ENCODE data around the gene PKLR.

PKLR gene

DNA sequence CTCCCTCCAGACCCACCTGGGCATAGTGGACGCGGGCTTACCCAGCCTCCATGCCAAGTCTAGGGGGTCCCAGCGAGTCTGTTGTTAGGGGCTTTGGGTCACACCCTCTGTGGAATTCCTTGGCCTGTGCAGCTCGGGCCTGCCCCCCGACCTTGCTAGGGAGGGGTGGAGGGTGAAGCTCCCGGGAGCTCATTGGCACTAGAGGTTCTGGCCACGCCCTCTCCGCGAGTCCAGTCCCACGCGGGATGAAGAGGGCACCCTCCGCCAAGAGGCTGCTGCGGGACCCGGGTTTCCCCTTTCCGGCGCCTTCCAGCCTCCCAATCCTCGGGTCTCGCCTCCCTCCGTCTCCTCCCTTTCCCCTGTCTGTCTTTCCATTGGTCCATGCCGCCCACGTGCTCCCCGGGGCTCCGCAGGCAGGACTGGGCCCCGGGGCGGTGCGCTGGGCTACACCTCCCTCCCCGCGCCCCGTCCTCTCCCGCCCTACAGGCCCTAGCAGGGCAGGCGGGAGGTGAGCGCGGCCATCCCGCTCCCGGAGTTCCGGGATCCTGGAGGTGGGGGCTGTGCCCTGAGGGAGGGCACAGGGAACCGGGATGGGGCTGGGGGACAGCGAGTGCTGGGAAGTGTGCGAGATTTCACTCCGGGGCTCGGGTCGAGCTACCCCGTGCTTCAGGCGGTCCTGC lies 22.9 kb upstream of the PKLR start:
- peak overlapping the region; percentile 86 for H3K4me3 ChIP-seq (ENCODE audit: low read length)
- peaks cover 29% of the 10 kb centered on the region for H3K4me1 ChIP-seq (ENCODE audit: control insufficient read depth, insufficient read depth, low read length)
- H3K9me3 ChIP-seq (ENCODE audit: control insufficient read depth, low read length), result no peaks in the 10 kb centered on the region
- H3K9ac ChIP-seq (ENCODE audit: low read length), result peak overlapping the region; percentile 82
- peaks cover 7% of the 10 kb centered on the region for H3K36me3 ChIP-seq (ENCODE audit: control insufficient read depth, insufficient read depth, low read length)
- H3K27me3 ChIP-seq (ENCODE audit: control insufficient read depth, insufficient read depth, low read length), result no peaks in the 10 kb centered on the region

DNA sequence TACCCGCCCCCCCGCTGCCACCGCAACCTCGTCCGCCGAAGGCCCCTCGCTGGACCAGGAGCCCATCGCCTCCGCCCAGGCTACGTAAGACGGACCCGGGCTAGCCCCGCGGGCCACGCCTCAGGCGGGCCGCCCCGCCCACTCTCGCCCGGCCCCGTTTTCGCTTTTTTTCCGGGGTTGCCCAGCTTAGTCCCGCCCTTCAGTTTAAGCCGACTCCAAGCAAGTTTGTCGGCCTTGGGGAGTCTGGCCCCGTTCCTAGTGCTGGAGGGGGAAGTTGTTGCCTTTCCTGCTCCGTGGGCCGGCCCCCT lies 22.4 kb upstream of the PKLR start:
- H3K4me1 ChIP-seq (ENCODE audit: control insufficient read depth, insufficient read depth, low read length), result peaks cover 29% of the 10 kb centered on the region

DNA sequence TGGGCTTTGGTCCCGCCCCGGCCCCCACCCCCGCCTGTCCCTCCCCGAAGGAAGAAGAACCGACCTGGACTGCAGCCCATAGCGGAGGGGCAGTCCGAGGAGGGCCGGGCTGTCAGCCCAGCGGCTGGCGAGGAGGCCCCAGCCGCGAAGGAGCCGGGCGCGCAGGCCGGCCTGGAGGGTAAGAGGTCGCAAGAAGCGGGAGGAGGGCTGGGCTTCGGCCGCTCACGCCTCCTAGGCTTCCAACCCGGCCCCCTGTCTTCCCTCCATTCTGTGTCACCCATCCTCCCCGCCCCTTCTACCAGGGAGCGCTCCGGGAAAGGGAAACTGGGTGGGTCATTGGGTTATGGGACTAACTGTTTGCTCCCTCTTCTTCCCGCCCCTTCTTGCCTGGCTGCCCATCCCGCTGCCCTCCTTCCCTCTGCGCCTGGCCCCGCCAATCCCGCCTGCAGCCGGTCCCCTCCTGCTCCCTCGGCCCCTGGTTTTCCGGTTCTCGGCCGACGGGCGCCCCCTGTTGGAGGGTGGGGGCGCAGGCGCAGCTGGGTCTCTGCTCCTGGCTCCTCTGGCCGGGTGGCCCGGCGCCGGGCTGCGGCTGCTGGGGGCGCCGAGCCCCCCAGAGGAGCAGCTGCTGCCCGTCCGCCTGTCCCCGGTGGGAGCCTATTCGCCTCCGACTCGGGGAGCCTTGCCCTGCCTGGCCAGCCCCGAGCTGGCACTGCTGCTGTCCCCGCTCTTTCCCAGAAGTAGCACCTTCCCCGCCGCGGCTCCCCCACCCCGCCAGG lies 21.9 kb upstream of the PKLR start:
- no peaks in the 10 kb centered on the region for H3K27me3 ChIP-seq (ENCODE audit: control insufficient read depth, insufficient read depth, low read length)
- H3K4me1 ChIP-seq (ENCODE audit: control insufficient read depth, insufficient read depth, low read length), result peaks cover 29% of the 10 kb centered on the region
- H3K36me3 ChIP-seq (ENCODE audit: control insufficient read depth, insufficient read depth, low read length), result peaks cover 10% of the 10 kb centered on the region
- H3K9me3 ChIP-seq (ENCODE audit: control insufficient read depth, low read length), result no peaks in the 10 kb centered on the region
- peak overlapping the region; percentile 86 for H3K4me3 ChIP-seq (ENCODE audit: low read length)
- H3K9ac ChIP-seq (ENCODE audit: low read length), result peak overlapping the region; percentile 82

More for the DNA sequence above, 22.4 kb upstream of the PKLR start:
- Histone ChIP-seq H3K9me3 (ENCODE audit: control insufficient read depth, low read length) (no peaks in the 10 kb centered on the region), H3K9ac (ENCODE audit: low read length) (peak overlapping the region; percentile 82), H3K36me3 (ENCODE audit: control insufficient read depth, insufficient read depth, low read length) (peaks cover 7% of the 10 kb centered on the region), H3K27me3 (ENCODE audit: control insufficient read depth, insufficient read depth, low read length) (no peaks in the 10 kb centered on the region), H3K4me3 (ENCODE audit: low read length) (peak overlapping the region; percentile 86)

- Histone ChIP-seq H3K27me3 (ENCODE audit: control insufficient read depth, insufficient read depth, low read length) (no peaks in the 10 kb centered on the region), H3K4me3 (ENCODE audit: low read length) (no peak overlapping the region), H3K9ac (ENCODE audit: low read length) (no peak overlapping the region), H3K4me1 (ENCODE audit: control insufficient read depth, insufficient read depth, low read length) (peaks cover 29% of the 10 kb centered on the region), H3K9me3 (ENCODE audit: control insufficient read depth, low read length) (no peaks in the 10 kb centered on the region), H3K36me3 (ENCODE audit: control insufficient read depth, insufficient read depth, low read length) (peaks cover 11% of the 10 kb centered on the region)
These were observed 21.3 kb upstream of the PKLR start for GRCh38 chr1:155322571-155322952.

- H3K4me1 ChIP-seq (ENCODE audit: control insufficient read depth, insufficient read depth, low read length), result peaks cover 29% of the 10 kb centered on the region
- no peak overlapping the region for H3K9ac ChIP-seq (ENCODE audit: low read length)
These were observed 20.6 kb upstream of the PKLR start for GRCh38 chr1:155321639-155322503.

DNA sequence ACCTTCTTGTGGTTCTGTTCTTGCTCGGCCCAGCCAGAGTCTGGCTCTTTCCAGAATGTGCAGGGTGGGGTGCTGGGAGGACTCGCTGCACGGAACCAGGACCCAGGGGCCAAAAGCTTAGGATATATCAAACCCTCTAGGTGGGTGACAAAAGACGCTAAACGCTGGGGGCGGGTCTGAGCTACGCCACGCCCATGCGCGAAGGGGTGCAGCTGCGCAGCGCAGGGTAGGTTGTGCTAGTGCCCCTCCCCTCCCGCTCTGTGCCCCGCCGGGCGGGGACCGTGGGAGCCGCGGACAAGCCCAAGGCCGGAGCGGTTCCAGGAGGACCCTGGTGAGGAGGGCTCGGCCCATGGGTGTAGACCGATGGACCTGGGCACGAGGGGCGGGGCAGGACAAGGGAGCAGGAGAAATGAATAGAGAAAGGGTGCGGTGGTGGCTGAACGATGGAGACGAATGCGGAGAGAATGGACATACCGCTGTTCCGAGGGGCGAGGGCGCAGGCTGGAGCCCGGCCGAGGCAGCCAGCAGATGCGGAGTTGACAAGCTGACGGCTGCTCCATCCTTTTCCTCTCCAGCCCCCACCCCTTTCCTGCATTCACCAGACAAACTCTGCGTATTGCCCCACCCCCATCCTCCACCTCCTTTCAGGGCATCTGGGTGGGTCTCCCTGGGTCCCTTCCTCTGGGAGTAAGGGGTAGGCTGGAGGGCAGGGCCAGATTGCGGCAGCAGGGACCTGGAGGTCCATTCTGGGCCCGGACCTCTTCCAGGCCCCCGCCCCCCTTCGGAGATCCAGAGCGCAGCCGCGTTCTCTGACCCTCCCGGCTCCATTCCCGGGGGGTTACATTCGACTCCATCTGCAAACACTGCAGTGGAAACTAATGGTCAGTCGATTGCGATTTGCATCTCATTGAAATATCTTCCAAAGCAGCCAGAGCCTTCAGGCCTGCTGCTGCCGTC lies 19.7 kb upstream of the PKLR start, which contains the start of gene RUSC1:
Gene RUSC1 (plus strand): TSS at position 234 of the 957 bp plus-strand sequence. CDS start 880 bp downstream, outside the sequence.
- peaks cover 6% of the 10 kb centered on the region for H3K36me3 ChIP-seq (ENCODE audit: control insufficient read depth, insufficient read depth, low read length)
- no peaks in the 10 kb centered on the region for H3K27me3 ChIP-seq (ENCODE audit: control insufficient read depth, insufficient read depth, low read length)
- no peak within 1 kb of the TSS for H3K4me3 ChIP-seq (ENCODE audit: low read length)
- H3K4me1 ChIP-seq (ENCODE audit: control insufficient read depth, insufficient read depth, low read length), result peaks cover 27% of the 10 kb centered on the region
- H3K9ac ChIP-seq (ENCODE audit: low read length), result peak within 1 kb of the TSS; percentile 53
- no peaks in the 10 kb centered on the region for H3K9me3 ChIP-seq (ENCODE audit: control insufficient read depth, low read length)

More at GRCh38 chr1:155321639-155322503, 20.6 kb upstream of the PKLR start:
- Histone ChIP-seq H3K36me3 (ENCODE audit: control insufficient read depth, insufficient read depth, low read length) (peaks cover 6% of the 10 kb centered on the region), H3K4me3 (ENCODE audit: low read length) (no peak overlapping the region), H3K9me3 (ENCODE audit: control insufficient read depth, low read length) (no peaks in the 10 kb centered on the region), H3K27me3 (ENCODE audit: control insufficient read depth, insufficient read depth, low read length) (no peaks in the 10 kb centered on the region)

GRCh38 chr1:155320252-155320651 lies 19.0 kb upstream of the PKLR start:
- peaks cover 6% of the 10 kb centered on the region for H3K36me3 ChIP-seq (ENCODE audit: control insufficient read depth, insufficient read depth, low read length)
- H3K9me3 ChIP-seq (ENCODE audit: control insufficient read depth, low read length), result no peaks in the 10 kb centered on the region
- H3K4me3 ChIP-seq (ENCODE audit: low read length), result no peak overlapping the region
- peak overlapping the region; percentile 53 for H3K9ac ChIP-seq (ENCODE audit: low read length)
- no peaks in the 10 kb centered on the region for H3K27me3 ChIP-seq (ENCODE audit: control insufficient read depth, insufficient read depth, low read length)
- peaks cover 21% of the 10 kb centered on the region for H3K4me1 ChIP-seq (ENCODE audit: control insufficient read depth, insufficient read depth, low read length)

DNA sequence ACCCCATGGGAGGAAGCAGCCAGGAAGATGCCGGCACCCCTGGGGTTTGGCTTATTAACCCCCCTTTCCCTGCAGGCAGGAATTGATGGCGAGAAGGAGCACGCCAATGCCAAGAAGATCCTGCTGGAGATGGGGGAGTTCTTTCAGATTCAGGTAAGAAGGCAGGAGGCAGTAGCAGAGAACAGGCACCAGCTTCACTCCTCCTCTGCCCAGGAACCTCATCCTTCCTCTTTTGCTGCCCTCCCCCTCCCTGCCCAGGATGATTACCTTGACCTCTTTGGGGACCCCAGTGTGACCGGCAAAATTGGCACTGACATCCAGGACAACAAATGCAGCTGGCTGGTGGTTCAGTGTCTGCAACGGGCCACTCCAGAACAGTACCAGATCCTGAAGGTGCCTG lies 18.3 kb upstream of the PKLR start:
- no peaks in the 10 kb centered on the region for H3K9me3 ChIP-seq (ENCODE audit: control insufficient read depth, low read length)
- peaks cover 21% of the 10 kb centered on the region for H3K4me1 ChIP-seq (ENCODE audit: control insufficient read depth, insufficient read depth, low read length)
- peaks cover 6% of the 10 kb centered on the region for H3K36me3 ChIP-seq (ENCODE audit: control insufficient read depth, insufficient read depth, low read length)
- H3K4me3 ChIP-seq (ENCODE audit: low read length), result no peak overlapping the region
- H3K9ac ChIP-seq (ENCODE audit: low read length), result no peak overlapping the region
- no peaks in the 10 kb centered on the region for H3K27me3 ChIP-seq (ENCODE audit: control insufficient read depth, insufficient read depth, low read length)

DNA sequence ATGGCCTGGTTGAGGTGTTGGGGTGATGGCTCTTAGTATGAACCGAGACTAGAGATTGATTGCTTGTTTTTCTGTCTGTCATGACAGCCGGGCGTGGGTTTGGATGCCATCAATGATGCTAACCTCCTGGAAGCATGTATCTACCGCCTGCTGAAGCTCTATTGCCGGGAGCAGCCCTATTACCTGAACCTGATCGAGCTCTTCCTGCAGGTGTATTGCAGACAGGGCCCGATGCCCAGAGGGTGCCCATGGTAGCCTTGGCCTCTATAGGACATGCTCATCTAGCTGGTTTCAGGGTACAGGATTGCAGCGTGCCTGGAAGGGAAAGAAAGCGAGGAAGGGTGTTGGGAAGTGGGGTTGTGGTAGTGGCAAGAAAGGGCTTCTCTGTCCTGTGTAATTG lies 16.8 kb upstream of the PKLR start:
- H3K4me3 ChIP-seq (ENCODE audit: low read length), result no peak overlapping the region
- H3K27me3 ChIP-seq (ENCODE audit: control insufficient read depth, insufficient read depth, low read length), result no peaks in the 10 kb centered on the region
- H3K9ac ChIP-seq (ENCODE audit: low read length), result no peak overlapping the region
- peaks cover 6% of the 10 kb centered on the region for H3K36me3 ChIP-seq (ENCODE audit: control insufficient read depth, insufficient read depth, low read length)
- no peaks in the 10 kb centered on the region for H3K9me3 ChIP-seq (ENCODE audit: control insufficient read depth, low read length)
- peaks cover 21% of the 10 kb centered on the region for H3K4me1 ChIP-seq (ENCODE audit: control insufficient read depth, insufficient read depth, low read length)

DNA sequence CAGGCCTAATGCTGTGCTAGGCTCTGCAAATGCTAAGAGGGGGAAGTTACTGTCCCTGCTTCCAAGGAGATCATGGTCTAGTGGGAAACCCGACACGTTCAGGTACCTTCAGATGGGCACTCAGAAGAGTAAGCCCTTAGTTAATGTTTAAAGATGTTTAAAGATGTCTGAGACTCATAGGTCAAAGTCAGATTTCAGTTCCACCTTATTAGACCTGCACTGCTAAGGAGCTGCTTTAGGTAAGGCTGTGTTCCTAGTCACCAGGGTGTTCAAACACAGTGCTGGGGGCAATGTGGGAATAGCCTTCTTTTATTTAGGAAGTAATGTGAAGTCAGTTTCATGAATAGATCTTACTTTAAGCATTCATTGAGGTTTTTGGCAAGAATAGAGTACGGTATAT lies 15.7 kb upstream of the PKLR start:
- Histone ChIP-seq H3K4me1 (ENCODE audit: control insufficient read depth, insufficient read depth, low read length) (peaks cover 18% of the 10 kb centered on the region), H3K9me3 (ENCODE audit: control insufficient read depth, low read length) (no peaks in the 10 kb centered on the region), H3K9ac (ENCODE audit: low read length) (no peak overlapping the region), H3K36me3 (ENCODE audit: control insufficient read depth, insufficient read depth, low read length) (peaks cover 6% of the 10 kb centered on the region), H3K4me3 (ENCODE audit: low read length) (no peak overlapping the region), H3K27me3 (ENCODE audit: control insufficient read depth, insufficient read depth, low read length) (no peaks in the 10 kb centered on the region)

DNA sequence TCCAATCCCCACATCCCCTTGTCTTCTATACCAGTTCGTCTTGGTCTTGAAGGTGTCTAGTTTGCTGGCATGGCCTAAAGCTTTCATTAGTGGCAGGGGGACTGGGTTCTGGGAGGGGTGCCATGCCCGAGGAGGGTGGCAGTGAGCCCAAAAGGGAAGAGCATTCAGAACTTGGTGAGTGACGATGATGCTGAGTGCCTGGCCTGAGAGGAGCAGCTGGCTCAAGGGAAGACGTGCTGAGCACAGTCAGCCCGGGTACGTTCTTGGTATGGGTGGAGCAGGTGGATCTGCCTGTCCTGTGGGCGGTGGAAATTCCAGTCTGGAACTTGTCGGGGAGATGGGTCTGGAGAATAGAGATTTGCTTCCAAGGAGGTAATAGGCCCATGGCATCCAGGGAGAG lies 12.0 kb upstream of the PKLR start:
- no peaks in the 10 kb centered on the region for H3K27me3 ChIP-seq (ENCODE audit: control insufficient read depth, insufficient read depth, low read length)
- no peak overlapping the region for H3K9ac ChIP-seq (ENCODE audit: low read length)
- H3K4me3 ChIP-seq (ENCODE audit: low read length), result no peak overlapping the region
- peaks cover 5% of the 10 kb centered on the region for H3K36me3 ChIP-seq (ENCODE audit: control insufficient read depth, insufficient read depth, low read length)
- H3K4me1 ChIP-seq (ENCODE audit: control insufficient read depth, insufficient read depth, low read length), result peaks cover 20% of the 10 kb centered on the region
- H3K9me3 ChIP-seq (ENCODE audit: control insufficient read depth, low read length), result no peaks in the 10 kb centered on the region
